ENCODE measurements around the gene FAHD2A.
"Not testable (repeated sequence)": the region's sequence is repeated elsewhere in the genome, so short reads cannot be mapped to it uniquely, and the experiment has no call there.

DNA sequence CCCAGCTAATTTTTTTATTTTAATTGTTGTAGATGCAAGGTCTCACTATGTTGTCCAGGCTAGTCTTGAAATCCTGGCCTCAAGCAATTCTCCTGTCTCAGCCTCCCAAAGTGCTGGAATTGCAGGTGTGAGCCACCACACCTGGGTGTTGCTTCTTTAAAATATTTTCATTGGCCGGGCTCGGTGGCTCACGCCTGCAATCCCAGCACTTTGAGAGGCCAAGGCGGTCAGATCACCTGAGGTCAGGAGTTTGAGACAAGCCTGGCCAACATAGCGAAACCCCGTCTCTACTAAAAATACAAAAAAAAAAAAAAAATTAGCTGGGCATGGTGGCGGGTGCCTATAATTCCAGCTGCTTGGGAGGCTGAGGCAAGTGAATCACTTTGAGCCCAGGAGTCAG is 24.2 kb upstream of the FAHD2A start:
- TF ChIP-seq EZH2 (IDR thresholded peaks at IDR 0.05; ENCODE audit: low read length), result not testable (repeated sequence)
- TF ChIP-seq, protein P1, sequence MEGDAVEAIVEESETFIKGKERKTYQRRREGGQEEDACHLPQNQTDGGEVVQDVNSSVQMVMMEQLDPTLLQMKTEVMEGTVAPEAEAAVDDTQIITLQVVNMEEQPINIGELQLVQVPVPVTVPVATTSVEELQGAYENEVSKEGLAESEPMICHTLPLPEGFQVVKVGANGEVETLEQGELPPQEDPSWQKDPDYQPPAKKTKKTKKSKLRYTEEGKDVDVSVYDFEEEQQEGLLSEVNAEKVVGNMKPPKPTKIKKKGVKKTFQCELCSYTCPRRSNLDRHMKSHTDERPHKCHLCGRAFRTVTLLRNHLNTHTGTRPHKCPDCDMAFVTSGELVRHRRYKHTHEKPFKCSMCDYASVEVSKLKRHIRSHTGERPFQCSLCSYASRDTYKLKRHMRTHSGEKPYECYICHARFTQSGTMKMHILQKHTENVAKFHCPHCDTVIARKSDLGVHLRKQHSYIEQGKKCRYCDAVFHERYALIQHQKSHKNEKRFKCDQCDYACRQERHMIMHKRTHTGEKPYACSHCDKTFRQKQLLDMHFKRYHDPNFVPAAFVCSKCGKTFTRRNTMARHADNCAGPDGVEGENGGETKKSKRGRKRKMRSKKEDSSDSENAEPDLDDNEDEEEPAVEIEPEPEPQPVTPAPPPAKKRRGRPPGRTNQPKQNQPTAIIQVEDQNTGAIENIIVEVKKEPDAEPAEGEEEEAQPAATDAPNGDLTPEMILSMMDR (optimal IDR thresholded peaks at IDR 0.05 in 1 of 3, IDR thresholded peaks at IDR 0.05 in 1 of 3, conservative IDR thresholded peaks at IDR 0.05 in 1 of 3; ENCODE audit: extremely low read depth in 1 of 3, insufficient read depth in 2 of 3, low read length in 3 of 3), result not testable (repeated sequence)

All from keratinocyte (primary cell).